ENCODE data around the gene EPHB1. TPM values are rescaled to one million over a fixed set of nuclear protein-coding genes. Genes with fewer than 3 reads are reported as not detected.

The EPHB1 gene
- polyA plus RNA-seq, 1 donor, result 3.7 TPM

DNA sequence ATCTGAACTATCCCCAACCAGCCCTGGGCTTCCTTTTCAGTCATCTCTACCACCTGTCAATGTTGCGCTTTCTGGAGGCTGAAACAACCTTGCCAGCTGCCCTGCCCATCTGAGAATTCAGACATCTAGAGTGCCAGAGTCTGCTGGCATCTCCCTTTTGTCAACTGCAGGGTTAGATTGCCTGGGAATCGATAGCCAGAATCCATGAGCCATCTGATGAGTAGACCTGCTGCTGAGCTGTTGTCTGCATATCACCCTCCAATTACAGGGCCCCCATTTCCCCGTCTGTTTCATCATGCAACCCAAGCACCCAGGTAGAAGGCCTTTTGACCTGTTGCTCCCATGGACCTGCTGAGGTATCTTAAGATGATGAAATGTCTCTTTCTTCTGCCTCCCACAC, 280.1 kb downstream of the EPHB1 start:
- H3K4me3 ChIP-seq (ENCODE audit: low read length), result no peak overlapping the region
- no peaks in the 10 kb centered on the region for H3K36me3 ChIP-seq (ENCODE audit: control insufficient read depth, insufficient read depth, low read length)
- no peaks in the 10 kb centered on the region for H3K9me3 ChIP-seq (ENCODE audit: control insufficient read depth, low read depth, low read length)
- DNase-seq, result no peak
- H3K4me1 ChIP-seq (ENCODE audit: control insufficient read depth, insufficient read depth, low read length), result no peaks in the 10 kb centered on the region
- no peak overlapping the region for H3K27ac ChIP-seq (ENCODE audit: low read length)
- no peaks in the 10 kb centered on the region for H3K27me3 ChIP-seq (ENCODE audit: control insufficient read depth, insufficient read depth, low read length)
- WGBS (ENCODE audit: insufficient coverage, low lambda C conversion rate), result no CpG with 5 or more reads among the region's 3 CpGs

DNA sequence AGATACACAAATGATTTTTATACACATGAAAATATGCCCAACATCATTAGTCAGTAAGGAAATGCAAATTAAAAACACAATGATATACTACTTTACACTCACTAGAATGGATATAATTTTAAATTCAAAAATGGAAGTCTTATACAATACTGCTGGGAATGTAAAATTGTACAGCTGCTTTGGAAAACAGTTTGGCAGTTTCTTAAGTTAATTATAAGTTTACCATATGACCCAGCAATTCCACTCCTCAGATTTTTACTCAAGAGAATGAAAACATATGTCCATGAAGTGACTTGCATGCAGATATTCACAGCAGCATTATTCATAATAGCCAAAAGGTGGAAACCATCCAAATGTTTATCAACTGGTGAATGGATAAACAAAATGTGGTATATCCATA, 281.3 kb downstream of the EPHB1 start:
- no peaks in the 10 kb centered on the region for H3K9me3 ChIP-seq (ENCODE audit: control insufficient read depth, low read depth, low read length)
- H3K36me3 ChIP-seq (ENCODE audit: control insufficient read depth, insufficient read depth, low read length), result no peaks in the 10 kb centered on the region
- H3K27me3 ChIP-seq (ENCODE audit: control insufficient read depth, insufficient read depth, low read length), result no peaks in the 10 kb centered on the region
- H3K27ac ChIP-seq (ENCODE audit: low read length), result no peak overlapping the region
- H3K4me1 ChIP-seq (ENCODE audit: control insufficient read depth, insufficient read depth, low read length), result no peaks in the 10 kb centered on the region
- no peak overlapping the region for H3K4me3 ChIP-seq (ENCODE audit: low read length)
- no peak for DNase-seq

DNA sequence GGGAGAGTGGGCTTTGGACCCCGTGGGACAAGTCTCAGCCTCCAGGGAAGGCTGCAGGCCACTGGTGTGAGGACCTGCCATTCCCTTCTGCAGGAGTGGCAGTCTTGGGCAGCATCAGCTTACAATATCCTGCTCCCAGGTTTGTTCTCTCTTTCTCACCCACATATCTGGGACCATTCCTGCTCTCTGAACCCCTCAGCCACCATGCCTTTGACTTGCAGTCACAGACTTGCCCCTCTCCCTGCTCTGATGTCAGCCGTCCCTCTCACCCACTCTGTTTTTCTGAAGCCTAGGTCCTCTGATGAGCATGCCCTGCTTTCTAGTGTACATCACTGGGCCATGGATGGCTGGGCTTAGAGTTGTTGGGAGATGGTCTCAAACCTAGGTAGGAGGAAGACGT, 282.1 kb downstream of the EPHB1 start:
- Histone ChIP-seq H3K27me3 (ENCODE audit: control insufficient read depth, insufficient read depth, low read length) (no peaks in the 10 kb centered on the region), H3K9me3 (ENCODE audit: control insufficient read depth, low read depth, low read length) (no peaks in the 10 kb centered on the region), H3K36me3 (ENCODE audit: control insufficient read depth, insufficient read depth, low read length) (no peaks in the 10 kb centered on the region), H3K4me3 (ENCODE audit: low read length) (no peak overlapping the region), H3K4me1 (ENCODE audit: control insufficient read depth, insufficient read depth, low read length) (no peaks in the 10 kb centered on the region), H3K27ac (ENCODE audit: low read length) (no peak overlapping the region)
- DNase-seq, result no peak
- no CpG with 5 or more reads among the region's 3 CpGs for WGBS (ENCODE audit: insufficient coverage, low lambda C conversion rate)

DNA sequence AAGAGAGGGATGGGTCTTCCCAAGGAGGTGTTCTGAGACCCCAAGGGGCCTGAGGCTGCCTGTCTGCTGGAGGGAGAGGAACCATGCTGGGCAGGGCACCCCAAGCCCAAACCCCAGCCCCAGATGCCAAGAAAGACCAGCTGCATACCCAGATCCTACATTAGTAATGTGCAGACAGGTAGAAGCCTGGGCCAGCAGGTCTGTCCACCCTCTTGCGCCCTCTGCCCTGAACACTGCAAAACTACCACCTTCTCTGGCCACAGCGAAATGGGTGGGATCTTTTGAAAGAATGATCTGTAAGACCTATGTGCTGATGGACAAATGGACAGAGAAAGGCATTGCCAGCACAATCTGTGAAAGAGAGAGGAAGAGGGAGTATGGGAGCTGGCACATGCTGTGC, 283.2 kb downstream of the EPHB1 start:
- no CpG with 5 or more reads among the region's 2 CpGs for WGBS (ENCODE audit: insufficient coverage, low lambda C conversion rate)

DNA sequence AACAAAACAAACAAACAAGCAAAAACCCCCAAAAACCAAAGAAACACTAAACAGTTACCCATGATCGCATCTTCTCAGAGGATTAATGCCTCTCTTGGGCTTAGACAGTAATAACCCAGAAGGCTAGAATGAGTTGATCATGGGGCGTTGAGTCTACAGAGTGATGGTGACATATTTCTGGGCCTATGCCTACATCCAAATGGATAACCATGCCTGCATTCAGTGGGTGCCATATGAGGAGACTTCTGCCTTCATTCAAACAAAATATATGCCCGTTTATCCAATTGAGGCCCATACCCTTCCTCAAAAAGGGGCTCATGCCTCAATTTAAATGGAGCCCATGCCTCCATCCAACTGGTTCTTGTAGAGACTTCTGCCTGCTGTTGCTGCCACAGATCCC, 284.0 kb downstream of the EPHB1 start:
- no peak for DNase-seq
- no peaks in the 10 kb centered on the region for H3K36me3 ChIP-seq (ENCODE audit: control insufficient read depth, insufficient read depth, low read length)
- no CpG with 5 or more reads among the region's 3 CpGs for WGBS (ENCODE audit: insufficient coverage, low lambda C conversion rate)
- no peaks in the 10 kb centered on the region for H3K9me3 ChIP-seq (ENCODE audit: control insufficient read depth, low read depth, low read length)
- H3K4me1 ChIP-seq (ENCODE audit: control insufficient read depth, insufficient read depth, low read length), result no peaks in the 10 kb centered on the region
- H3K27ac ChIP-seq (ENCODE audit: low read length), result no peak overlapping the region
- H3K4me3 ChIP-seq (ENCODE audit: low read length), result no peak overlapping the region
- no peaks in the 10 kb centered on the region for H3K27me3 ChIP-seq (ENCODE audit: control insufficient read depth, insufficient read depth, low read length)

More for the DNA sequence above, 283.2 kb downstream of the EPHB1 start:
- no peak overlapping the region for H3K4me3 ChIP-seq (ENCODE audit: low read length)
- no peaks in the 10 kb centered on the region for H3K27me3 ChIP-seq (ENCODE audit: control insufficient read depth, insufficient read depth, low read length)
- H3K4me1 ChIP-seq (ENCODE audit: control insufficient read depth, insufficient read depth, low read length), result no peaks in the 10 kb centered on the region
- no peaks in the 10 kb centered on the region for H3K36me3 ChIP-seq (ENCODE audit: control insufficient read depth, insufficient read depth, low read length)
- H3K9me3 ChIP-seq (ENCODE audit: control insufficient read depth, low read depth, low read length), result no peaks in the 10 kb centered on the region
- DNase-seq, result no peak
- H3K27ac ChIP-seq (ENCODE audit: low read length), result no peak overlapping the region

DNA sequence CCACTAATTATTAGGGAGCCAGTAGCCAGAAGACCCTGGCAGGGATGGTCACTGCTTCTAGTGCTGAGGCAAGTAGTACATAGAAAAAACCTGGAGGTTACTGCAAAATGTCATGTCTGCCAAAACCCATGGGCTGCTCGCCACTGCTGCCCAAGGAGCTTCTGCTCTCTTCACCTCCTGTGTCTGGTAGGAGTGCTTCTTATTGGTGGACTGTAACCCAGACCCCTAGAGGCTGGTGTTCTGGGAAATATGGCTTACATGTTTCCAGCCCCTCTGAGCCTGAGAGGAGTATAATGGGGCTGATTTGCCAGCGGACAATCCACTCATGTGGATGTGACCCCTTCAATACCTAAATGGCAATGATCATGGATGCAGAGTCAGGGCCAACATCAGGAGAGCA, 286.4 kb downstream of the EPHB1 start:
- Histone ChIP-seq H3K36me3 (ENCODE audit: control insufficient read depth, insufficient read depth, low read length) (no peaks in the 10 kb centered on the region), H3K27me3 (ENCODE audit: control insufficient read depth, insufficient read depth, low read length) (no peaks in the 10 kb centered on the region), H3K27ac (ENCODE audit: low read length) (no peak overlapping the region), H3K9me3 (ENCODE audit: control insufficient read depth, low read depth, low read length) (no peaks in the 10 kb centered on the region), H3K4me1 (ENCODE audit: control insufficient read depth, insufficient read depth, low read length) (no peaks in the 10 kb centered on the region), H3K4me3 (ENCODE audit: low read length) (no peak overlapping the region)
- no CpG with 5 or more reads among the region's 2 CpGs for WGBS (ENCODE audit: insufficient coverage, low lambda C conversion rate)
- no peak for DNase-seq

DNA sequence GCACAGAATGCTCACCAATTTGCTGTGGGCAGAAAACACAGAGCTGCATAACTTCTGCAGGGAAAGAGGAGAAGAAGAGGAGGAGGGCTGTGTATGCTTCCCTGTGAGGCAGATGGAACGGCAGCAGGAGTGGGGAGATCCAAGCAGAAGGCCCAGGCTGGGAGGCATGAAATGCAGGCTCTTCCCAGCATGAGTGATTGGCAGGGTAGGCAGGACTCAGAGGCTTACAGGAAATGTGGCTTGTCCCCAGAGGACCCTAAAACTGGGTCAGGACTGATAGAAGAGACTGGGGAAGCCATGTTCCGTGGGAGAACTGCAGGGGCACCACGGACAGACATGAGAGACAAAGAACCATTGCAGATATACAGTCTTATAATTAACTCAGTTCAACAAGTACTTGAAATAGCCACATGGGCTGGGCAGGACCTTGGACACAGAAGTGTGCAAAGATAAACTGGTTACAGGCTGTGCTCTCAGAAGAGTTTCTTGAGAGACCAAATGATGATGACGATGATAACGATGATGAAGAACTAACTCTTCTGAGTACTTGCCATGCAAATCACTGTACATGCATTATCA, 286.9 kb downstream of the EPHB1 start:
- no peak for DNase-seq
- no peaks in the 10 kb centered on the region for H3K36me3 ChIP-seq (ENCODE audit: control insufficient read depth, insufficient read depth, low read length)
- no CpG with 5 or more reads among the region's 5 CpGs for WGBS (ENCODE audit: insufficient coverage, low lambda C conversion rate)

DNA sequence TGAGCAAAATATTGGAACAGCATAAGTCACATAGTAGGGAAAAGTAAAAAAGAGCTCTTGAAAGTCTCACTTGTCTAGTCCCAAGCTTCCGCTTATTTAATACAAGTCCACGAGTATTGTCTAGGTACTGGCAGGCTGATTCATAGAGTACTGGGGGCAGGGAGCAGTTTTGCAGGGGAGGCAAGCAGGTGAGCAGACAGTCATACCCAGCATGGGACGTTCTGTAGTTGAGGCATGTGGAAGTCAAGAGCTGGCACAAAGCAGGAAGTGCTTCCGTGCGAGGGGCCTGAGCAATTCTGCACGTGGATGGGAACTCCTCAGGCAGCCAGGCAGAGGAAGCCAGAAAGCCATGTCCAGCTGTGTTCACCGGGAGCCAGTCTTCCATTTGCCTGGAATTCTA, 287.6 kb downstream of the EPHB1 start:
- Histone ChIP-seq H3K27ac (ENCODE audit: low read length) (no peak overlapping the region), H3K4me3 (ENCODE audit: low read length) (no peak overlapping the region), H3K4me1 (ENCODE audit: control insufficient read depth, insufficient read depth, low read length) (no peaks in the 10 kb centered on the region), H3K27me3 (ENCODE audit: control insufficient read depth, insufficient read depth, low read length) (no peaks in the 10 kb centered on the region), H3K36me3 (ENCODE audit: control insufficient read depth, insufficient read depth, low read length) (no peaks in the 10 kb centered on the region), H3K9me3 (ENCODE audit: control insufficient read depth, low read depth, low read length) (no peaks in the 10 kb centered on the region)
- no CpG with 5 or more reads among the region's 7 CpGs for WGBS (ENCODE audit: insufficient coverage, low lambda C conversion rate)
- DNase-seq, result no peak

More for the DNA sequence above, 286.9 kb downstream of the EPHB1 start:
- no peak overlapping the region for H3K4me3 ChIP-seq (ENCODE audit: low read length)
- no peaks in the 10 kb centered on the region for H3K27me3 ChIP-seq (ENCODE audit: control insufficient read depth, insufficient read depth, low read length)
- no peaks in the 10 kb centered on the region for H3K4me1 ChIP-seq (ENCODE audit: control insufficient read depth, insufficient read depth, low read length)
- H3K9me3 ChIP-seq (ENCODE audit: control insufficient read depth, low read depth, low read length), result no peaks in the 10 kb centered on the region
- H3K27ac ChIP-seq (ENCODE audit: low read length), result no peak overlapping the region

DNA sequence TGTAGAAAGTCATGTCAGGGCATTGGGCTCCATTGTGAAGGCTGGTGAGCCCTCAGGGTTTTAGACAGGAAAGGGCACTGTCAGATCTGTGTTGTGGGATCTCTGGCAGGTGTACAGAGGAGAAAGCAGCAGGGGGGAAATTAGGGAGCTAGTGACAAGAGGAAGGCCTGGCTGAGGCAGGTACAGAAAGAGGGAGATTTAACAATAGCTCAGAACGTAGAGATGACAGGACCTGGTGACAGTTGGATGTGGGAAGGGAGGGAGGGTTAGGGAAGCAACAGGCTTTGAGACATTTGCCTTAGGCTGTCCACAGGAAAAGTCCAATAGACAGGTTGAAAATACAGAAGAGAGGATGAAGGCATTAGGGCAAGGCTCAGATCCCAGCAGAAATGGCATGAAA, 288.1 kb downstream of the EPHB1 start:
- Histone ChIP-seq H3K4me3 (ENCODE audit: low read length) (no peak overlapping the region), H3K4me1 (ENCODE audit: control insufficient read depth, insufficient read depth, low read length) (no peaks in the 10 kb centered on the region), H3K27me3 (ENCODE audit: control insufficient read depth, insufficient read depth, low read length) (no peaks in the 10 kb centered on the region), H3K27ac (ENCODE audit: low read length) (no peak overlapping the region), H3K36me3 (ENCODE audit: control insufficient read depth, insufficient read depth, low read length) (no peaks in the 10 kb centered on the region), H3K9me3 (ENCODE audit: control insufficient read depth, low read depth, low read length) (no peaks in the 10 kb centered on the region)
- 89% methylated on average over 1 of the region's 1 CpG for WGBS (ENCODE audit: insufficient coverage, low lambda C conversion rate)
- DNase-seq, result no peak

DNA sequence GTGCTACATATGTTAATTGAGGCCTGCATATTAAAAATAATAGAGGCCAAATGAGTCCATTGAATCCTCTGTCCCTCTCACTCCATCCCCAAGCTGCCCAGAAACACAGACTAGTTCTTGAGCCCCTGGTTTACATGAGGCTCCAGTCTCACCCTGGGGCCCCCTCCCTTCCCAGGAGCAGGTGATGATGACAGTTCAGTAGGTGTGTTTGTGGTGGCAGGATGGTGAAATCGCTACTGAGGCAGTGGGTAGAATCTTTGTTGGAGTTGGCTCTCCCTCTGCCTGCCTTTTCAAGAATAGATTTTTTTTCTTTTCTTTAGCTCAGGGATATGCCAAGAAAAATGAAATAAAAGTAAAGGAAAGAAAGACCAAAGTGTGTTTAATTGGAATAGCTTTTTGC, 288.7 kb downstream of the EPHB1 start:
- Histone ChIP-seq H3K27ac (ENCODE audit: low read length) (no peak overlapping the region), H3K9me3 (ENCODE audit: control insufficient read depth, low read depth, low read length) (no peaks in the 10 kb centered on the region), H3K4me1 (ENCODE audit: control insufficient read depth, insufficient read depth, low read length) (no peaks in the 10 kb centered on the region), H3K27me3 (ENCODE audit: control insufficient read depth, insufficient read depth, low read length) (no peaks in the 10 kb centered on the region), H3K36me3 (ENCODE audit: control insufficient read depth, insufficient read depth, low read length) (no peaks in the 10 kb centered on the region), H3K4me3 (ENCODE audit: low read length) (no peak overlapping the region)
- DNase-seq, result no peak
- WGBS (ENCODE audit: insufficient coverage, low lambda C conversion rate), result no CpG with 5 or more reads among the region's 1 CpG

DNA sequence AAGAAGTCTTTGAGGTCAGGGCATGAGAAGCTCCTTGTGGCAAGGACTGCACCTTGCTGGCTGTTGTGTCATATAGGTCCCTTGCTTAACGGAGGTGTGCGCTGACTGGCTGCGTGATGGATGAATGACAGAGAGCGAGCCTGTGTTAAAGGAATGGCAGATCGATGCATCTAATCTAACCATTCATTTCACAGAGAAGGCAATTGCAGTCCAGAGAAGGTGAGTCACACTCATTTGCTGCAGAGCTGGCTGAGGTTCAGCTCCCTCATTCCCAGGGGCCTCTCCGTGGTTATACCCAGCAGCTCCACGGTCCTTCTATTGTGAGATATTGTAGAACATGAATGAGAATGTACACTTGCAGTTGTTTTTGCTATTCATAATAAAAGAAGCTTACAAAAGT, 289.3 kb downstream of the EPHB1 start:
- Histone ChIP-seq H3K4me1 (ENCODE audit: control insufficient read depth, insufficient read depth, low read length) (no peaks in the 10 kb centered on the region), H3K27me3 (ENCODE audit: control insufficient read depth, insufficient read depth, low read length) (no peaks in the 10 kb centered on the region), H3K9me3 (ENCODE audit: control insufficient read depth, low read depth, low read length) (no peaks in the 10 kb centered on the region), H3K27ac (ENCODE audit: low read length) (no peak overlapping the region), H3K36me3 (ENCODE audit: control insufficient read depth, insufficient read depth, low read length) (no peaks in the 10 kb centered on the region), H3K4me3 (ENCODE audit: low read length) (no peak overlapping the region)
- no peak for DNase-seq
- no CpG with 5 or more reads among the region's 7 CpGs for WGBS (ENCODE audit: insufficient coverage, low lambda C conversion rate)
